DMS 273 (cell line): Measurements from ENCODE around the gene GDAP1L1.
A peak's percentile ranks its signal among the peaks of the same experiment; 100 is the strongest.

Experiments used
- DNase-seq: peaks from one replicate; lab custom pipeline; 2025; ENCODE audit not compliant: unreplicated experiment; lab: John Stamatoyannopoulos, UW

GDAP1L1 gene

DNA sequence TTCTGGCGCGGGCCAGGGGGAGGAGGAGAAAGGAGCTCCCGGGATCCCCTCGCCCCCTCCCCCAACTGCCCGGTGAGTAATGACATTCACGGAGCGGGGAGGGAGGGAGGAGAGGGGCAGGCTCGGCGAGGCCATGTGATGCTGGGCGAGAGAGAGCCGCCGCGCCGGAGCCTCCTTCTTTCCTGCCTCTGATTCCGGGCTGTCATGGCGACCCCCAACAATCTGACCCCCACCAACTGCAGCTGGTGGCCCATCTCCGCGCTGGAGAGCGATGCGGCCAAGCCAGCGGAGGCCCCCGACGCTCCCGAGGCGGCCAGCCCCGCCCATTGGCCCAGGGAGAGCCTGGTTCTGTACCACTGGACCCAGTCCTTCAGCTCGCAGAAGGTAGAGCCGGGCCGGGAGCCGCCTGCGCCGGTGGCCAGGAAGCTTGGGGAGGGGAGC, at the start of gene GDAP1L1:
GDAP1L1 (plus strand) TSS at position 178 of the 441 bp plus-strand sequence; CDS start at position 205, 27 bp downstream.
- DNase-seq: peak; percentile 64

DNA sequence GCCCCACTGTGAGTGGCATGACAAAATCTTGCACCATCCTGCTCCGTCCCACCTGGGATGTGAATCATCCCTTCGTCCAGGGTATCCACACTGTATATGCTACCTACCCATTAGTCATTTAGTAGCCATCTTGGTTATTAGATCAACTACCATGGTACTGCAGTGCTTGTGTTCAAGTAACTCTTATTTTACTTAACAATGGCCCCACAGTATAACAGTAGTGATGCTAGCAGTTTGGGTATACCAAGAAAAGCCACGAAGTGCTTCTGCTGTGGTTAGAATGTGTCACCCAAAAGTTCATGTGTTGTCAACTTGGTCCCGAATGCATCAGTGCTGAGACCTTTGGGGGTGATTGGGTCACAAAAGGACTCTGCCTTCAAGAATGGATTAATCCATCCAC, 48.2 kb upstream of the GDAP1L1 start:
- no peak for DNase-seq

DNA sequence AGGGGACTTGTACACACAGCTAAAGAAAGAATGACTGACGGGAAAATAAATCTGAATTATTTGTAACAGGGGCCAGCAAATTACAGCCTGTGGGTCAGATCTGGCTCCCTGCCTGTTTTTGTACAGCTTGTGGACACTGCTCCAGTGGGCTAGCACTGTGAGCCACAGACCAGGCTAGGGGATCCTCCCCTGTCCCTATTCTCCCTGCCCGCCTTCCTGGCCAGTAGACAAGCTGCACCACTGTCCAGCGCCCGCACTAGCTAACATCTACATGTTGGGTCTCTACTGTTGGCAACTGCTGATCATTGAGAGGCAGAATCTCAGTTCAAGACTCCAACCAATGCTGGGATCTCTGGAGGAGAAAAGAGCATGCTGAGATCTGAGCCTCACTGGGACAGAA, 47.2 kb upstream of the GDAP1L1 start:
- DNase-seq: no peak

DNA sequence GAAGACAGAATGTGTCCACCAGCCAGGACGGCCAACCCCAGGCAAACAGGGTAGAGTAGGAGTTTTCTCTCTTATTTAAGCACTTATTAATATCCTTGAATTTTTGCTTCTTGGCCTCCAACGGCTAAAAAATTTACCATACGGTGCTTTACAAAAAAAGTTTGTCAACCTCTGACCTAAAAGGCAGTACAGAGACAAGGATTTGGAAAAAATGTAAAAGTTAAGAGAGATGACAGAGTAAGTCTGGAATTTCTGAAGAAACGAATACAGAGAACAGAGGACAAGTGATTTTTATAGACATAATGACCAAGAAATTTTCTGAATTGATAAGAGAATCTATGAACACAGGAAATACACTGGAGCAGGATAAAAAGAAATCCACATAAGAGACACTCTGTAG, 46.7 kb upstream of the GDAP1L1 start:
- DNase-seq: no peak

DNA sequence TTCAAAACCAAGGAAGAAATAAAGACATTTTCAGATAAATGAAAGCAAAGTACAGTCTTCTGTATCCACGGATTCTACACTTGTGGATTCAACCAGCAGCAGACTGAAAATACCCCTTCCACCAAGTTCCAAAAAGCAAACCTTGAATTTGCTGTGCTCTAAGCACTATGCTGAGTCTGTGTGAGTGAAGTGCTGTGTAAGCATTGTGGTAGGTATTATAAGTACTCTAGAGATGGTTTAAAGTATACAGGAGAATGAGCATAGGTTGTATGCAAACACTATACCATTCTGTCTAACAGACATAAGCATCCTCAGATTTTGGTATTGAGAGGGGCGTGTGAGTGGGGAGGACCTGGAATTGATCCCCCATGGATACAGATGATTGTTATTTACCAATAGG, 46.1 kb upstream of the GDAP1L1 start:
- no peak for DNase-seq

DNA sequence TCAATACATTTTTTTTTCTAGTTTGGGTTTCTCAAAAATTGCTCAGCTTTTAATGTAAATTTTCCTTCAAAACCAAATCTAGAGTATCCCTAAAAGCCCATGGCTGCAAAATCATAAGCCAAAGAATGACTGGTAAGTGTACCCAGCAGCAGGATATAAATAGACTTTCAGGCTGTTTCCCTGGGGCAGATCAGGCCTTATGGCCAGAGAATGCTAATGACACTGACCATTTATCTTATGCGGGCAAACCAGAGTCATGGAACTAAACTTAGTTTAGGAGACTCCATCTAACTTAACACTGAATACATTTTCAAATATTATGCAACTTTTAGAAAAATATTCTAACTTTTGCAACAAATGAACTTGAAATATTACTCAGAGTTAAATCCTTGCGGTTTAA, 43.9 kb upstream of the GDAP1L1 start:
- no peak for DNase-seq

DNA sequence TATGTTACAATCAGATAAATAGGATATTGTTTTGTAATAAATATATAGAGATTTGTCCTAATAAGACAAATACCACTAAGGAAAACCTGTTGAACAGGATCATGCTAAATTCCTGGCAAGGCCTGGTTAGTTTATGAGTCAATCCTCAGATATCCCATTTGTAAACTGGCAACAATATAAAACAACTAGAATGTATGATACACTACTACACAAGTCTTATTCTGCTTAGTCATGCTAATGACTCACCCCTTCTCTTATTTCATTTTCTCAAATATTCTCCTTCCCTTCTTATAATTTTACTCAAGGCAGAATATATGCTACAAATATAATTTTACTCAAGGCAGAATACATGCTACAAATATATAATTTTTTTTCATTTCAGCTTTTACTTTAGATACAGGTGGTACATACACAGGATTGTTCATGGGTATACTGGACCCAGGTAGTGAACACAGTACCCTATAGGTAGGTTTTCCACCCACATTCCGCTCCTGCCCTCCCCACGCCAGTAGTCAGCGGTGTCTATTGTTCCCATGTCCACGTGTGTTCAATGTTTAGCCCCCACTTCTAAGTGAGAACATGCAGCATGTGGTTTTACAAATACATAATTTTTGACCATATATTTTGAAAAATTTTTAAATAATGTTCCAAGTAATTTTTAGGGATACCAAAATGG, 42.8 kb upstream of the GDAP1L1 start:
- no peak for DNase-seq

DNA sequence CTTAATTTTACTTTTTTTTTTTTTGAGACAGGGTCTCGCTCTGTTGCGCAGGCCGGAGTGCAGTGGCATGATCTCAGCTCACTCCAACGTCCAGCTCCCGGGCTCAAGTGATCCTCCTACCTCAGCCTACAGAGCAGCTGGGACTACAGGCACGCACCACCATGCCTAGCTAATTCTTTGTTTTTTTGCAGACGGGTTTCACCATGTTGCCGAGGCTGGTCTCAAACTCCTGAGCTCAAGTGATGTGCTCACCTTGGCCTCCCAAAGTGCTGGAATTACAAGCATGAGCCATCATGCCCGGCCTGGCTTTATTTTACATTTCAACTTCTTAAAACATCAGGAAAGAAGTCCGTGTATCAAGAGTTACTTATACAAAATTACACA, 42.3 kb upstream of the GDAP1L1 start:
- DNase-seq: no peak

DNA sequence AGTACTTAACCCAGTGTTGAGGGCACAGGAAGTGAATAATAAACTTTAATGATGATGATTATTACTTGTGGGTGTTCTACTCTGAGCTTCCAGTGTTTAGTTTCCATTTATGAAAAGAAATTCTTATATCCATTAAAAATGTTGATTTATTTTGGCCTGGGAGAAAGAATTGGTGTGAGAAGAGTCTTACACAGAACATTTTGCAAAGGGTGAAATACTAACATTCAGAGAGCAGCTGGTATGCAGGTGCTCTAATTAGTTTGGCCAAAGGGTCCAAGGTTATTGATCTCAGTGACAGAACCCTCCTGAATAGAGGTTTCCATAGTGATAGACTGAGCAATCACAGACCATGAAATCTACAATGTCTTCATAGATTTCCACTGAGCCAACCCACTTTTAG, 41.0 kb upstream of the GDAP1L1 start:
- DNase-seq: no peak

DNA sequence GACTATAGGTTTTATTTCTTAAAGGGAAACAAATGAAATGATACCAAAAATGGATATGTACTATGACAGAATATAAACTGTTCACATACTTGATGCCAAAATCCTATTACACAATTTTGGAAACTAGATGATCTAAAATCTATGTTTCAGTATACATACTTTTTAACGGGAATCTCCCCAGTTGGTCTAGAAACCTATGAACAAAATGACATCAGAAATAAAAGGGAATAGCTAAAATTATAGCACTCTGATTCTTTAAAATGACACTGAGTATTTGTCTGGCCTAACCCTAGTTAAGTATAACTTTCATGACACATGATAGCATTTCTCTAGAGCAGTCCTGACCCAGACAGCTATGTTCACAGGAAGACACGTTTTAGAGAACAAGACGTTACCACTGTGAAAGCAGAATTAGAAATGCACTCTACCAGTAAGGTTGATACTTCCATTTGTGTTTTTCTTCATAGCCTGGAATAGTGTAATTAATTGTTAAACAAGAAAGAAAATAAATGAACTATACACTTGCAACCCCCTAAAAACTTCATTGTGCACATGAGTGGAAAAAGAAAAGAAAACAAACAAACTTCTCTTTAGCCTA, 39.9 kb upstream of the GDAP1L1 start:
- no peak for DNase-seq

DNA sequence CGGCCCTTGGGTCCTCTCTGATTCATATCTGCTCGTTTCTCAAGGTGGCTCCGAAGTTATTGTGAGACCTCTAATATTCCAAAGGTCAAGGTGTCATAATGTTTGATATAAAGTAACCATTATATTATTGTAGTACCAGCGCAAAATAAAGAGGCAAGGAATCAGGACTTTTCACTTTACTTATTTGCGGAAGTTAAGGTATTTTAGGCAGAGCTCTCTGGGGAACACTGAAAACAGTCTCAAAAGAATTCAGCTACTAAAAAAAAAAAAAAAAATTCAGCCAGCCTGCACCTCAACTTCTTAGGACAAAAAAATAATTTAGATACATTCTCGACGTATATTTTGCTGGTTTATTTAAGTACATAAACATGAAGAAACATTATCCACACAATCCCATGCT, 38.9 kb upstream of the GDAP1L1 start:
- no peak for DNase-seq

DNA sequence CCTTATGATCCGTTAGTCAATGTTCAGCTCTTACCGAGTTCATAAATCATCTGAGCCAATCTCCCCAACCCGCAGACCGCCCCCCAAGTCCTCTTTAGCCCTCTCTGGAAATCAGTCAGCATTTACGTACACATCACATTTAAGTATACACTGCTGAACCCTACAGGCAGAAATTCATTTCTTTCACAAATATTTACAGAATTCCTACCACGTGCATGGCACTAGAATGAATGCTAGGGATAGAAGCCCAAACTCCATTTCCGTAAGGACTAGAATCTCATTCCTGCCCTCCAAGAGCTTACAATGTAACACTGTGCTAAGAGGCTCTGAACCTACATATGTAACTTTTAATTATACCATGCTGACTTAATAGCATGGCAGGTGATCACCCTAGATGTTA, 38.3 kb upstream of the GDAP1L1 start:
- DNase-seq: peak; percentile 35

DNA sequence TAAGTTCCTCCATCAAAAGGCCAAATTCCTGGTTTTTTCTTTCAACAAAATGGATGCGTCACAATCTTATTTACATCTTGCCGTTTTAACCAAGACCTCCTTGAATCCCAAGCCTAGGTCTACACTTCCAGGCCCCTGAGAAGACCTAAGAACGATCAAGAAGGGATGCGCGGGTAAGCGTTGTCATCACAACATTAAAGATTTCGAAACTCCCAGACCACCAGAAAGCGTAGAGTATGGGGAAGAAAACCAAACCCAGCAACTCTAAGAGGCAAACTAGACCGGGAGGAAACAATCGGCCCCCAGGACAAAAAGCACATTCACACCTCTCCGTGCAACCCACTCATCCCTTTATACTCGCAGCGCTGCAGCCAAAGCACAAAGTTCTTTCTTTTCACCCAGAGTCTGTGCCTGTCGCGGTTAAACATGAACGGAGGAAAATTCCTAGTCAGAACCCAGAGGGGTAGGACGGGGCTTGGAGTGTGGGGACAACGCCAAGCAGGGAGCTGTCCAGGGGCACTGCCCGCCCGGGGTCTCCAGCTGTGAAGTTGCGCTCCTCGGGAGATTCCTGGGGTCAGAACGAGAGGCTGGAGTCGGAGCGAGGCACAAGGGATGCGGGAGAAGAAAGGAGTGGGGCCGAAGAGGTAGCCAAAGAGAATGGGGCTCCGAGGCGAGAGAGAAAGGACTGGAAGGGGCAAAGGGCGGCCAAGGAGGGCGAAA, 37.3 kb upstream of the GDAP1L1 start:
- peak; percentile 54 for DNase-seq

DNA sequence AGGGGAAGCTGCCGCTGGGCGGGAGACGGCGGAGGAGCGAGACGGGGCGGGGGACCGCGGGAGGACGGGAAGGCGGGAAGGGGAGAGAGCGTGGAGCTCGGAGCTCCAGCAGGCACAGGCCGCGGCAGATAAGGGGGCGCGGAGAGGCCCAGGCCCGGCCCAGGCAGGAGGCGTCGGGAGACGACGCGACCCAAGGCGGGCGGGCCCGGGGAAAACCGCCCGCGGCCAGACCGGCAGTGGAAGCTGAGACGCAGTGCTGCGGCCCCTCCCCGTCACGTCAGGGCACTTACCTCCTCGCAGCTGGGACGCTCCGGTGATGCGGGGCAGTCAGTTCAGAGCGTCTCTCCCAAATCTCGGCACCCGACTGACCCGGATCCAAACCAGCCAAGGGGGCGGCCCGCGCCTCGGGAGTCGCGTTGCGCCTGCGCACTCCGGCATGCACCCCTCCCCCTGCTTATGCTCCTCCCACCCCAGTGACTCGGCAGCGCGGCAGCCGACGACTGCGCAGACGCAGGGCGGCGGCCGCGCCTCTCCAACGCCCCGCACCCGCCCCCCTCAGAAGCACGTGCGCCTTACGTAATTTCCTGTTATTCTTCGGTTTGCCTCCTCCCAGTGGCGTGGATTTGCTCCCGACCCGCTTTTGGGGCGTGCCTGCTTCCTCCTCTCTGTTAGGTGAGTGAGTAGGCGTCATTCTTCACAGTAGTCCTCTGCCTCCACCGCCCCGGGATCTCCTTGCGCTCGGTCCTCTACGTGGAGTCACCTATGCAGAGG, 36.5 kb upstream of the GDAP1L1 start, which contains the start of gene OSER1:
OSER1 (minus strand) TSS at position 366 of the 771 bp plus-strand sequence. CDS start 3,814 bp downstream, outside the sequence.
- peak; percentile 99 for DNase-seq

DNA sequence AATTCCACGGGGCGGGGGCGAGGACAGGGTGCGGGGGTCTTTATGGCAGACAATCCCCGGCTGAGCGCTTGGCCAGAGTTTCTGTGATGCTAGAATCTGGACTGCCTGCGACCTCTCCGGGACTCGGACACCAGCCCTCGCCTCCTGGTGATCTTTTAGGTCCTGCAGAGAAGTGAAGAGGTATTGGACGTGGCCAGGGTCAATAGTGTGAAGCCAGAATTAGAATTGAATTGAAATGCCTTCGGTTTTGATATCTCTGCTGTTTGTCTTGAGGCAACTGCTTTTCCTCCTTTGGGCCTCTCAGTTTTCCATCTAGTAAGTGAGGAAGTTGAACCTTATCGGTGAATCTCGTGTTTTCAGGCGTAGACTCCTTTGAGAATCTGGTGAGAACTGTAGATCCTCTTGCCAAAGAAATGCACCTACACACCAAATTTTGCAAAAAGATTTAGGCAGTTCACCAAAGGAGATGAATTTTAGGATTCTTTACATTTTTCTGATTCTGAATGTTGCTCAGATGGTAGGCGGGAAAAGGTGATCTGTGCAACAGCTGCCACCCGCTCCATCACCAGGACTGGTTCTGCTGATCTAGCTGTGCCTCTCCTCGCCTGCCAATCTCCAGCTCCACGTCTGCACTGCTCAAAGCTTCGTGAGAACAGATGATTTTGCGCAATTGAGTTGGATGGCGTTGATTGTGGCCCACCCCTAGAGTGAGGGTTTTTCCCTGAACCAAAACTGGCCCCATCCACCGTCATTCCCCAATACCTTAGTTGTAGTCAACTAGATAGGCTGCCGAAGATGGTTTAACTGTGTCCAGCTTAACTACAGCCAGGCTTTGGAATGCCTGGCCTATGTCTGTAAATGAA, 35.7 kb upstream of the GDAP1L1 start:
- DNase-seq: peak; percentile 55

DNA sequence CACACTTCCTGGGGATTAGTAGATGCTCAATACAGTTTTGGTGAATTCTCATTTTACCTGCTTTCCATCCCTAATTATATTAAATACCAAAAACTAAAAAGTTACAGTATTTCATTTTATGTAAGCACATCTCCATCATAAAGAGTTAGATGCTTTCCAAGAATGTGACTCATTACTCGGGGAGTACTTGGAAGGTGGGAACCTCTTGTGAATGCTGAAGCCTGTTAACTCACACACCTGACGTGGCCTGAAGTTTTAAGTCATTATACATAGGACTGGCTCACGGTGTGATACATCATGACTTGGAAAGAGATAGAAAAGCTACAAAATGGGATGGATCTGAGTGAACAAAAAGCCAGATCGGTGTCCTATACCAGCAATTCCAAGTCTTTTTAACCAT, 34.3 kb upstream of the GDAP1L1 start:
- no peak for DNase-seq

DNA sequence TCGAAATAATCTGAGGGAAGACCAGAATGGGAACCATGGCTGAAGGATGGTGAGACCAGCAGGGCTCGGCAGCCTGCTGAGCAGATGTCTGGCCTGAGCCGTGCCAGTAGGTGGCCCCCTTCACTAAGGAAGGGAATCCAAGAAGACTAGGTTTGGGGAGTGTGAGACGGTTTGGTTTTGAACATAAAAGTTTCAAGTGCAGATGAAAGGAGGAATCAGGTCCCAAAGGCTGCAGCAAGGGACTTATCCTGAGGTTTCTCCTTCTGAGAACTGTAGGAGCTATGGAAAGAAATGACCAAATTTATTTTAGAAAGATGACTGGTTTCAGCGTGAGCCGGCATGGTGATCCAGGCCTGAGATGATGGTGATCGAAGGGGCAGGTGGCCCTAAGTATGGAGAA, 32.0 kb upstream of the GDAP1L1 start:
- DNase-seq: peak; percentile 85

DNA sequence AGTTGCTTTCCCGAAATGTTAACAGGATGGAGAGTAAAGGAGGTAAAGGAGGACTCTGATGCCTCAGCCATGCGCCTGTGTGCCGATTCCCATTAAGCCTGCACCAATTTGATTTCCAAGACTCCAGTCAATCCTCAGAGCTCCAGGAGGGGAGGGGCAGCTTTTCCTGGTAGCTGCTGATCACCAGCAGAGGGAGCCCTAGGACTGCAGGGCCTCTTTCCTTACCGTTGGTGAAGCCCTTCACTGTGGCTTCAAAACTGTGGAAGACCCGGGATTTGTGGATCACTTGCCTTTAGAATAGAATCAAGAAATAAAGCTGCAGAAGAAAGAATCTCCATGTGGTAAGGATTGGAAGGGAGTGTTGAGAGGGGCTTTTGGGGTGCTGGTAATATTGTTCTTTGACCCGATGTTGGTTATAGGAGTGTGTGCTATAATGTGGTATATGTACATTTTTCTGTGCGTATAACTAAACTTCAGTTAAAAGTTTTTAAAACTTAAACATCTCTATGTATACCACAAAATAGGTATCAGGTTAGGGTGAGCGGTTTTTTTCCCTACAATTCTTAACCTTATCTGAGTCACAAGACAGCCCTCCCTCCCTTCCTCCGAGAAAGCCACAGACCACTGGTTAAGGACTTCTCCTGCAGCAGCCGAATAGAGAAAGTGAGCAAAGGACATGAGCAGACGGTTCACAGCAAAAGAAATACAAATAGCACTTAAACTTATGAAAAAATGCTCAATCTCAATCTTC, 29.6 kb upstream of the GDAP1L1 start:
- DNase-seq: peak; percentile 90

DNA sequence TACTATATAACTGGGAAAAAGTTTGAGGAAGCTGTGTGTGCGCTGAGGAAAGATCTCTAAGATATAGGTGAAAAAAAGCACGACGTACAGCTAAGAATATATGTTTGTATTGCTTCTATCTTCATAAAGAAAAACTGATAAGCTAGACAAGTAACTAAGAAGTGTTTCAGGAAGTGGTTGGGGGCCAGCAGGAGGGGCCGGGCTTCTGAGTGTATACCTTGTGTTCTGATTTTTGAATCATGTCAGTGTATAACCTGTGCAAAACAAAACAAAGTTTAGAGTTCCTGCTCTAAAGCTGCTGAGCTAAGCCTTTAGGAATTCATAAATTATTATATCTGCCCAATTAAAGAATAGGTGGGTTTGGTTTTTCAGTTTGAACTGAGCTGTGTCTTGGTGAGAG, 28.7 kb upstream of the GDAP1L1 start:
- no peak for DNase-seq
